Left hindlimb (tissue), 1 donor: ENCODE data around the gene TMEM53.
"Not testable (repeated sequence)": the region's sequence is repeated elsewhere in the genome, so short reads cannot be mapped to it uniquely, and the experiment has no call there.

Experiments
- DNase-seq: peaks from one replicate; pipeline ENCODE4 v3.0.0-alpha.2; 2018

Gene TMEM53

DNA sequence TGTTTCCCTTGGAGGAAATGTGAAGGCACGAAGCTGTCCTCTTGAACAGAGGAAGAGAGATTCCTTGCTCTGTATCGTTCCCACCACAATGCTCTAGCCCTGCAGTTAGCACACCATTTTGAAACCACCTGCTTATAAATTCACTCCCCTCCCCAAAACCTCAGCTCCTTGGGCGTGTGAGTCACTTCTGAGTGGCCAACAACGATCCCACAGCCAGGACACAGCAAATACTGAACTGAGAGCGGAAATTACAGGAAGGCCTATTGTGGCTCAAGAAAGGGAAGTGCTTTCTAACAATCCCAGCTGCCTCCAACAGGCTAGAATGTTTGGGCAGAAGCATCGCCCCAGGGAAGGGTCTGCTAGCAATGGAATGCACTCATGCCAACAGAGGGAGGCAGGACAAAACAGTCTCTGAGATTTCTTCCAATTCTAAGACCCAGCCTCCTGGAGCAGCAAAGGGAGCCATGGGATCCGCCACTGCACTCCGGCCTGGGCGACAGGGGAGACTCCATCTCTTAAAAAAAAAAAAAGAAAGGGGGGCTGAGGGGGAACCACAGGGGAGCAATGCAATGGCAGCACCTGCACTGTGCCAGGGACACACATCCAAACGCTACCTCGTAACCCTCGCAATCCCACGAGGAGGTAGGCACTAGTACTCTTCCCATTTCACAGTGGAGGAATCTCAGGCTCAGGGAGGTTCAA, 1.9 kb downstream of the TMEM53 start:
- DNase-seq, result no peak

DNA sequence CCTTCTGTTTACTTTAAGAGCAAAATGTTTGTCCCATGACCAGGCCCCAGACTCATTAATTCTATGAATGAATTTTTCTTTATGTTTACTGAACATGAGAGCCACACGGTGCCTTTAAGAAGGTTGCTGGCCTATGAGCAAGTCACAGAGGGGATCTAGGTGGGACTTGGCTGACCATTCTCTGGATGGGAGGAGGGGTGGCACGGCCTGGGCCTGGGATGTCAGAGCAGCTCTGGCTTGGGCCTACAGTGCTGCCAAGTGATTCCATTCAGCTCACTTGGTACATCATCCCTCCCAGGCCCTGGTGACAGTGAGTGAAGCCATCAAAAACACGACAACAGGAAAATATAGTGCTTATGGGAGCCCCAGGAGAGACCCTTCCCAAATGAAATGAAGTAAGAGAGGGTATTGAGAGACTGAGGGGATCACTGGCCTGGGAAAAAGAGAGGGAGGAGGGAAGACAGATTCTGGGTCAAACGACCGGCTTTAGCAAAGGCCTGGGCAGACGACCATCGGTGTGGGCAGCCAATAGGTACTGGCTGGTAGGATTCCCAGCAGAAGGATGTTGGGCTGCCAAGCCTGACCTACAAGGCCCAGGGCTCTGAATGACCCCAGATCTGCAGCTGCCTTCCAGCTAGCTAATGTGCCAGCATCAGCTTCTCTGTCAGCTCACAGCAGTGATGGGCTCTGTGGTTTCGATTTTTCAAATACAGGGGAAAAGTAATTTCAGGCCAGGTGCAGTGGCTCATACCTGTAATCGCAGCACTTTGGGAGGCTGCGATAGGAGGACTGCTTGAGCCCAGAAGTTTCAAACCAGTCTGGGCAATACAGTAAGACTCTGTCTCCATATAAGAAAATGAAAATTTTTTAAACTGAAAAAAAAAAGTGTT, 3.3 kb downstream of the TMEM53 start:
- DNase-seq, result no peak

DNA sequence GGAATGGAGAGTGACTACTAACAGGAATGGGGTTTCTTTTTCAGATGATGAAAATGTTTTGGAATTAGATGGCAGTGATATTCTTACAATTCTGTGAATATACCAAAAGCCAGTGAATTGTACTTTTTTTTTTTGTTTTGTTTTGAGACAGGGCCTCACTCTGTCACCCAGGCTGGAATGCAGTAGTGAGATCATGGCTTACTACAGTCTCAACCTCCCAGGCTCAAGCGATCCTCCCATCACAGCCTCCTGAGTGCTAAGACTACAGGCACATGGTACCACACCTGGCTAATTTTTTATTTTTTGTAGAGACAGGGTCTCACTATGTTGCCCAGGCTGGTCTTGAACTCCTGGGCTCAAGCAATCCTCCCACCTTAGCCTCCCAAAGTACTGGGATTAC, 7.6 kb downstream of the TMEM53 start:
- DNase-seq, result not testable (repeated sequence)

DNA sequence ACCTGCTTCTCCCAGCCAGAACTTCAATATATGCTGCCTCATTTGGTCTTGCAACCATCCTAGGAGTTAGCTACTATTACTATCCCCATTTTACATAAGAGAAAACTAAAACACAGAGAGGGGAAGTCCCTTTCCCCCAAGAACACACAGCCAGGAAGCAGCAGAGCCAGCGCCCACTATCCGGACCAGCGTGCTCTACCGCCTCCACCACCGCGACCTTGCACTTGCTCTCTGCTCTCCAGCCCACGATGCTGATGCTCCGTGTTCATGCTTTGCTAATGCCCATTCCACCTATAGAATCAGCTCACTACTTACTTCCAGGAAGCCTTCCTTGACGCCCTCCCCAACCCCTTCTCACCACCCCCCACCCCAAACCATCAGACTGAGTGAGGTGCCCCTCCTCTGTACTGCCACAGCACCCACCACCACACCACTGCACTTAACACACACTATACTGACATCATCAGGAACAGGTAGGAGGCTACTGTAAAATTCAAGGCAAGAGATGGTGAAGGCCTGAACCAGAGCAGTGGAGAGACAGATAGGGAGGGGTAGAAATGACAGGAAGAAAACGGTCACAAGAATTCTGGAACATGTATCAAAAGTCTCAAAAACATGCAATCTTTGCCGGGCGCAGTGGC, 9.4 kb downstream of the TMEM53 start:
- DNase-seq, result no peak

DNA sequence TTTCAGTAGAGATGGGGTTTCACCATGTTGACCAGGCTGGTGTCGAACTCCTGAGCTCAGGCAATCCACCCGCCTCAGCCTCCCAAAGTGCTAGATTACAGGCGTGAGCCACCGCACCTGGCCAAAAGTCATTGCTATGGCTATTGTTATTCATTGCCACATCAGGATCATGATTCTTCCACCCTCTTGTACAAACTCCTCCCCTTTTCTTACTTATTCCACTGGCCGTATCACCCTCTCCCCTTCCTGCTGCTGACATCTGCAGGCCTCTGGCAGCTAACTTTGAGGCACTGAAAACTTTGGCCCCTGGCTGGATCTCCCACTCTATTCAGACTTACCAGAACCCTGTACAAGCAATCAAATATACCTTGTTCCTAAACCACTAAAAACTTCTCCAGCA, 10.9 kb downstream of the TMEM53 start:
- DNase-seq, result no peak

DNA sequence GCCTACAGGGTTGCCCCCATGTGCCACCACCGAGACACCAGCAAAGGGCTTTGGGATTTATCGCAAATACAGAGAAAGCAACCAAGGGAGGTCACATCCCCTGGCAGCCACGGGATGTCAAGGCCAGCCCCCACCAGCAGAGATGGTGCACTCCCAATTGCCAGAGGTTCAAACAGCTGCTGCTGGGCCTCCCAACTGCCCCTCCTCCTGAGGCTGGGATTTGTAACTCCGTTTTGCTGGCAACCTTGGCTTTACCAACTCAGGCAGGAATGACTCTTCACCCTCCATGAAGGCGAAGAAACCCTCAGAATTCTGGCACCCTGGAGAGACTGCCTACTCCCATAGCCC, 11.6 kb downstream of the TMEM53 start:
- no peak for DNase-seq

DNA sequence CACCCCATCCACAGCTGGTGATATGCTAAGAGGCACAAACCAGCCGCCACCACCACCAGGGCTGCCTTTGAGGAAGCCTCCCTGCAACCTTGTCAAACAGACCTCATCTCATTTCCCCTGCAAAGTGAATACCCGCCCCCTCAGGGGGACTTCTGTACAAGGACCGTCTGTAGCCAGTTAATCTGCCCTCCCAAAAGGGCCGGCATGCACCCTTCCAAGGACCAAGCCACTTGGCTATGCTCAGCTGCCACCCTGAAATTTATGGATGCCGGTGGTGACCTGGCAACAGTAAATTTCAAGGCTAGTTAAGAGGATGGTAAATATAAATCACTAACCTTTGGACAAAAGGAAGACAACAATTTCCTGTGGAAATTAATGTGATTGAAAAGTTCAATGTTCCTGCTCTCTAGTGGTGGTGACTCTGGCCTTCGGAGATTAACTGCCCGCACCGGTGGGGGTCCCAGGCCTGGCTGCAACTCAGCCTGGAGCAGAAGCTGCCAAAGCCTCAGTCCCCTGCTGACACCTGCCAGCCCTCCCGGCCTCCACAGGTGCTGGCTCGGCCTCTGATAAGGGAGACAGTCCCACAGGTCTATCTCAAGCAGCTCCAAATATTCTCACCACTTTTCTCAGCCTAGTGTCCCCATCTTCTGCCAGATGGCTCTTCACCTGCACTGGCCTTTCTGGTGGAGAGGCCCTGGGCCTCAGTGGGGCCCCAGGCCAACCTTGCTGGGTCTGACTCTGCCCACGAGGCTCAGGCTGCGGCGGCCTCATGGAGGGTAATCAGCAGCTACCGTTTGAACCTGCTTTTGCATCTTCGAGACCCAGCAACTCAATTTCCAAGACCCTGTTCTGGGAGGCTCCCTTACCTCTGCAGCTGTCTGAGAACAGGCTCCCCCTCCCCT, 12.2 kb downstream of the TMEM53 start:
- no peak for DNase-seq

DNA sequence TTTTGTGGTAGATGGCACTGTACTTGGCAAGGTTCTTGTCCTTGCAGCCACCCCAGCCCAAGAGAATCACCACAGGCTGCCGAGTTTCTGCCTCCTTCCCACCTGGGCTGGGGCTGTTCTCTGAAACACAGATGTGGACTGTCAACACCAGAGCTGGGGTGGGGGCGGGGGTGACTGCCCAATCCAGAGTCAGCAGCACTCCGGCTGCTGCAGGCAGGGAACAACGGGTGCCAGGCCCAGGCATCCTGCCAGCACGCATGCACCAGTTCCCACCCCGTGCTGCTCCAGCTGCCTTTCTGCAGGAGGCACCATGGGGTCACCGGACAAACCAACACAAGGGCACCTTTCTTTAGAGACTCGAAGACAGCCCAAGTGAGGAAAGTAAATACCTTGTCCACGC, 14.1 kb downstream of the TMEM53 start:
- peak; percentile 77 for DNase-seq

DNA sequence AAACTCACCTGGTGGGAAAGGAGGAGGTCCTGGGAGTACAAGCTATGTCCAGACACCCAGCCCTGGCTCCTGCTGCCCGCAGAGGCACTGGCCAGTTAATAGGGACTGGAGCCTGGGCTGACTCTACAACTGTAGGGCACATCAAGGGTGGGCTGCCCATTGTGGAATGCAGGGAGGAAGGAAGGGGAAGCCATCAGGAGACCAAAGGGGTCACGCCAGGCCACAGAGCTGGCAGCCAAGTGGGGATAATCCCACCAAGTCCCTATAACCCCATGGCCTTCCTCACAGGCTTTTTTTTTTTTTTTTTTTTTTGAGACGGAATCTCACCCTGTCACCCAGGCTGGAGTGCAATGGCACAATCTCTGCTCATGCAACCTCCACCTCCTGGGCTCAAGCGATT, 14.7 kb downstream of the TMEM53 start:
- no peak for DNase-seq

DNA sequence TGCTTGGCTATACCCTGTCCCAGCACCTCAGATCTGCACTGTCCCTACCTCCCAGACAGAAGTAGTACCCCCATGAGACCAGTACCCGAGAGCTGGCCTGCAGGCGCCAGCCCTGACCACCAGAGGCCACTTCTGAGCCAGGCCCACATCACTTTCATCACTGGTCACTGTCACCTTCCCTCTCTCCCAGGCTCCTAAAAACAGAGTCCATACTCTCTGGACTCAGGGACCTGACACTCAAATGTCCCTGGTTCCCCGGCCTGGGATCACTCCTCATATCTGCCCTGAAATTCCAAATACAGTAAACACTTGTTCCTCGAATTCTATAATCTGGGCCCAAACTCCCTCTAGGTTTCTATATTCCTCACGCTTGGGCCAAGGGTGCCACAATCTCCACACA, 18.7 kb downstream of the TMEM53 start:
- no peak for DNase-seq

DNA sequence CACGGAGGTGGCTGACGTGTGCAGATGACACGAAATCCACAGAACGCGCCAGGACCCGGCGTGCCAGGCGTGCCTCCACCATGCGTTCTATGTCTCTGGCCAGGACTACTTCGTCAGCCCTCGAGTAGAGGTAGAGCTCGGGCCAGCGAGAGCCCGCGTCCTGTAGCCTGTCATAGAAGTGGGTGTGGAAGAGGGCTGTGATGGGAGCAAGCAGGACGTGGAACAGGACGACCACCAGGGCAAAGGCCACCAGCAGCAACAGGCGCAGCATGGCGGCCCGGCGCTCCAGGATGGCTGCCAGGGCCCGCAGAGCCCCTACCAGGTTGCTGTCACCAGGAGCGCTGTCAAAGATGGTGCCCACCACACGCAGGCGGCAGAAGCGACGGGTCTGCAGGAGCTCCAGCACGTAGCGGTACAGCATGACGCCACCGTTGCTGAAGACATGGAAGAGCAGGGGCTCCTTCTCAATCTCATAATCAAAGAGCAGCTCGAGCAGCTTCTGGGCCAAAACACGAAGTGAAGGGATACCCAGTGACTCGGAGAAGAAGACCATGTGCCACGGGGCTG, 19.6 kb downstream of the TMEM53 start:
- no peak for DNase-seq

DNA sequence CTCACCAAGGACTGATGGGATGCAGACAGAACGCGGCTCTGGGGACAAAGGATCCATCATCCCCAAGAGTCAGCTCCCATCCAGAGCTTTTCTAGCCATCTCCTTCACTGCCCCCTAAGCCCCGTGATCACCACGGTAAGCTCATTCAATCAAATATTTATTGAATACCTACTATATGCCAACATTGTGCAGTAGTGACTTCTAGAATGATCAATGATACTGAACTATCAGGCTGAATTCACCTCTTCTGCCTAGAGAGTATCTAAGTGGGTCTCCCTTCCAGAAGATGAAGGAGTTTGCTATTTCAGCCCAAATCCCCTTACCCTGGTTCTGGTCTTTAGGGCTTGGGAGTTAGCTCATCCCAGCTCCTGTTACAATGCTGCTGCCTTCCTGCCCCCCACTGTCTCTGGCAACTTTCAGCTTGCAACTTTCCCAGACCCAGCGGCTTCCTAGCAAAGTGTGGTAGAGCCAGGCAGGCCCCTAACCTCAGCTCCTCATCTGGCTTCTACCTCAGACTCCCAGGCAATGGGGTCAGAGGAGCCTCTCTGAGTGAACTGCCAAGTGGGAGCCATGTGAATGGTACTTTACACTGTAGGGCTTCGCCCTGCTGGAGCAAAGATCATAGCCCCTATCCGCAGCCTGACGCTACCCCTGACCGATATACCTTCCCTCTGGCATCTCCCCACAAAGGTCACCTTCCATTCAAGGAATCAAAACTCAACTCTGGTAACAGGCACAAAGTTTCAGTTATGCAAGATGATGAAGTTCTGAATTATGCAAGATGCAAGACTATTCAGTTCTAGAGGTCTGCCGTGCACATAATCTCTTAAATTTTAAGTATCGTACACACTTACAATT, 20.9 kb downstream of the TMEM53 start:
- no peak for DNase-seq

DNA sequence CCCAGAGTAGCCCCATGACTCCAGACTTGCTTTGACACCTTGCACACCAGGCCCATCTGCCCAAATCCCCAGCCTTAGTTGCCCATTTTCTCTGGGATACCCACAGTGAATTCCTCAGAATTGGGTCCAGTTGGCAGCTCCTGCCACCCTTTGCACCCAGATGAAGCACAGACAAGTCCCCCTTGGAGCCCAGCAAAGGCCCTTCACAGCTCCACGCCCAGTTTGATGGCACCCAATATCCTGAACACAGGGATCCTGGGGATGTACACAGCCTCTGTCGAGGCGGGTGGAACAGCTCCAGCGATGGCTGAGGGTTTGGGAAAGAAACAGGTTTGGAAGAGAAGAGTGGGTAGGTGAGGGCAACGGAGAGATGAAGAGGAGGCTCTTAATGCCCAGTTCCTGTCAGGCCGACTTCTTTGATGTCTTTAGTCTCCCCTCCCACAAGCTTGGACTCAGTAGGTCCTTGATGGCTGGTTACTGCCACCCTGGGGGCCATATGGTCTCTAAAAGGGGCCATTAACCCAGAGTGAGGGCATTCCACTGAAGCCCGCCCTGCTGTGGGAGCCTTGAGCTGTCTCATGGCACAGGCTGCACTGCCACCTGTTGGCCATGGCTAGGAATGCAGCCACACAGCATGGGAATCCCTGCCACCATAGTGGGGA, 21.7 kb downstream of the TMEM53 start:
- peak; percentile 76 for DNase-seq

DNA sequence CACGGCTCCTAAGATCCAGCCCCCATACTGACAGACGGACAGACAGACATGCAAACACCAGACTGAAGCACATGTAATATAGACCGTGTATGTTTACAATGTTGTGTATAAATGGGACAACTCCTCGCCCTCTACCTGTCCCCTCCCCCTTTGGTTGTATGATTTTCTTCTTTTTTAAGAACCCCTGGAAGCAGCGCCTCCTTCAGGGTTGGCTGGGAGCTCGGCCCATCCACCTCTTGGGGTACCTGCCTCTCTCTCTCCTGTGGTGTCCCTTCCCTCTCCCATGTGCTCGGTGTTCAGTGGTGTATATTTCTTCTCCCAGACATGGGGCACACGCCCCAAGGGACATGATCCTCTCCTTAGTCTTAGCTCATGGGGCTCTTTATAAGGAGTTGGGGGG, 23.2 kb downstream of the TMEM53 start:
- no peak for DNase-seq

DNA sequence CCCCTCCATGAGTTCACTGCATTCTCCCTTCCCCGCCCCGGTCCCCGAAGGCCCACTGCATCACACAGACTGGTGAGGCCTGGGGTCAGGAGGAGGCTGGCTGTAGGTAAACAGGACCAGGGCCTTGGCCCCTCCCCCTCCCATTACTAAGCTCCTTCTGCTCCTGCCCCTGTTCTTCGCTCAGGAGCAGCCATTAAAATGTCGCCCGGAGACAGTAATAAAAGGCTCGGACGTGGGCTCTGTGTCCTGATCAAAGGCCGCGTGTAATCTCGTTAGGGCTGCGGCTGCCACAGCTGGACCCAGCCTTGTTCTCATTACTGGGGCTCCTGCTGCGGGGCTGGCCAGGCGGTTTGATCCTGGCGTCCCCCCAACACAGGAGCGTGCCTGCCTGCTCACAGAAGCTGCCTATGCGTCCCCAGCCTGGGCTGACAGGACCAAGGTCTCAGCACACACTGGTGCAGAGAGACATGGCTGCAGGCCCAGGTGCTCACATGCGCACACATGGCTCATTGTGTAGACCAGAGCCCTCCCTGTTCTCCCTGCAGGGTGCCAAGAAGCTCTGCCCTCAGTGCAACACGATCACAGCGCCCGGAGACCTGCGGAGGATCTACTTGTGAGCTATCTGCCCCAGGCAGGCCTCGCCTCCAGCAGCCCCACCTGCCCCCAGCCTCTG, 24.0 kb downstream of the TMEM53 start:
- no peak for DNase-seq

DNA sequence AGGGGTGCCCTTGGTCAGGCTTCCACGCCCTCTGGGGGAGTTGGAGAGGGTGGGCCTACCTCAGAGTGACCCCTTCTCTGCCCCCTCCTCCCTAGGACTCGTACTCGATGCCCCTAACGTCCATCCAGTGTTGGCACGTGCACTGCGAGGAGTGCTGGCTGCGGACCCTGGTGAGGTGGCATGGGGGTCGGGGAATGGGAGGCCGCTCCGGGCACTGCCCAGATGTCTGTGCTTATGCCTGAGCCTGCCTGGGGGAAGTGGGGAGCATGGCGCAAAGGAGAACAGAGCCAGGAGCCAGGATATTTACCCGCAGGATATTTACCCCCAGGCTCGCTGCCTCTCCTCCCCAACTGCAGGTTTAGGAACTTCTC, 24.5 kb downstream of the TMEM53 start:
- DNase-seq, result no peak

DNA sequence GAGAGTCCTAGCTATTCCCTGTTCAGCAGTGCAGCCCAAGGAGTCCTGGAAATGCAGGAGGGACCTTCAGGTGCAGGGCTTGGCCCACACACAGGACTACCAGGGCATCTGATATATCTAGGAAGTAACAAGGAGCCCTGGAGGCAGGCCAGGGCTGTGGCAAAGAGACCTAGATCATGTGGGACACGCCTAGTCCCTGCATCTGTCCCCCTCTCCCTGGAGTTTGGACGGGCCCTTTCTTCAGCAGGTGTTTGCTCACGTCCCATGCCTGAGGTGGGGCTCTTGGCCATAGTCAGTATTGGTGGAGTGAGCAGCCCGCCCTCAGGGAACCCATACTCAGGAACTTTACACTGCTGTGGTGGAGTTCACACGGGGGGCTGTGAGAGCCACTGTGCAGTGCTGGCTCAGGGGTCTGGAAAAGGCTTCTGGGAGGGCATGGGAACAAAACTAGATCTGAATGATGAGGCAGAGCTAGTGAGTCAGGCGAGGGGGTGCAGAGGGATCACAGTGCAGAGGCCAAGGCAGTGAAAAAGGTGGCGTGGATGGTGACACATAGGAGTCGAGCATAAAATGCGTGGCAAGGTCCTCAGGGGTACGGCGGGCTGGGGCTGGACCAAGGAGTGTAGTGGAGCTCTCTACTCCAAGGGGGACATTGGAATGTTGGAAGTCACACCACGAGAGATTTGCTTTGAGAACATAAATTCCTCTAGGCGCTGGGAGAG, 25.6 kb downstream of the TMEM53 start:
- no peak for DNase-seq

DNA sequence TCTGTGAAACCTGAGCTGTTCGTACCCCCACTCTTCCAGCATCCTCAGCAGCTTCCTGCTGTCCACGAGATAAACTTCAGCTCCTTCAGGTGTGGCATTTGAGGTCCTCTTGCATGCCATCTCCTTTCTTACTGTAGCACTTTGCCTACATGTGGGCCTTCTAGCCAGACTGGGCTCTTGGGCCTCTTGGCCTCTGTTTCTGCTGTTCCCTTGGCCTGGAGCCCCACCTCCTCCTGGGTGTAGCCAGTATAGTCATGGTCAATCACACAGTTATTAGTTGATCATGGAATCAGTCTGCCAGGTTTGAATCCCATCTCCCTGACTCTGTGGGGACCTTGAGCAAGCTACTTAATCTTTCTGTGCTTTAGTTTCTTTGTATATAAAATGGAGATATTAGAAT, 26.4 kb downstream of the TMEM53 start:
- DNase-seq, result no peak

DNA sequence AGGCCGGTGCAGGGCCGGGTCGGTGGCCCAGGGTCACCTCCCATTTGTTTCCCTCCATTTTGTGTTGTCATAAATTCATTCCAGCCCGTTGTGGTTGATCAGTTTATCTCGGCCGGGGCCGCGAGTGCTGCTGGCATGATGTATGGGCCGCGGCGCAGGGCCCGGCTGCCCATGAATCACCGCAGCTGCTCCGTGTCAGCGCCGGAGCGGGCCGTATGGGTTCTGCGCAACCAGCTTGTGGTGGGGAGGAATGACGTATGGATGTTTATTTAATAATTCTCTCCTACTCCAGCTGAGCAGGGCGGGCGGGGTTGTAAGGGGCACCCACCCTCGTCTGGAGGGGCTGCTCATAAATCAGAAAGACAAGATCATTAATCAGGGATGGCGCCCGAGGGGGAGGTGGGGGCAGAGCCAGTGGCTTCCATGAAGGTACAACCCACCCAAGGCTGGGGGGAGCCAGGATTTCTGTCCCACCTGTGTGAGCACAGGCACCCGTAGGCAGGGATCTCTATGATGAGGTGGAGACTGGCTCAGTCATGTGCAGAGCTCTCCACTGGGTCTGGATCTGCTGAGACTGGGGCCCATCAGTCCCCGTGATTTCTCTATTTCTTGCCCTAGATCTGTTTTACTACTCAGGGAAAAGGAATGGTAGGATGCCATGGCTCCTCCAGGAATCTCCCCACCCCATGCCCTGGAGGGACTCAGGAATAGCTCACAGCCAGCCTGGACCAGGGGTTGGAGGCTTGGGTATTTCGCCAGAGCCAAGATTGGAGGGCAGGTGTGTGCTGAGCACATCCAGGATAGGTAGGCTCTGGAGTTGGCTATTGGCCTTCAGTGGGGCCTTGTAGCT, 27.8 kb downstream of the TMEM53 start:
- DNase-seq, result no peak
